Measurements from ENCODE around the gene LMO2.
A peak's percentile ranks its signal among the peaks of the same experiment; 100 is the strongest.

Gene LMO2

DNA sequence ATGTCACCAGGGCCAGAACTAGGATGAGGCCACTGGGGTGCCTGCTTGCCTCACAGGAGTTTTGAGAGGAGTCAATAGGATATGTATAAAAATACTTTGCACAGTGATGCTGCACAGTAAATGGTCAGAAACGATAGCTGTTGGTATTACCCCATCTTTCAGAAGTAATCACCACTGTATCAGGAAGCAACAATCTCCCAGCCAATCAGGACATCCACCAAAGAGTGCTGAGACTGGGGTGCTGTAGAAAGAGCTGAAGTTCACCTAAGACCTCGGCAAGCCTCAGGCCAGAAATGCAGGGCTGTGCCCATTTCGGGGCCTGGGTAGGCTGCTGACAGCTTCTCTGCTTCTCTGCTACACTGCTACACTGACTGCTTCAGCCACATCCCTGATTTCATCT, 17.4 kb downstream of the LMO2 start:
- no peak overlapping the region for H3K27ac ChIP-seq (ENCODE audit: low read depth, low read length)
- no peaks in the 10 kb centered on the region for H3K9me3 ChIP-seq (ENCODE audit: insufficient read depth, low read length)
- H3K9ac ChIP-seq (ENCODE audit: low read length) = no peak overlapping the region
- no peaks in the 10 kb centered on the region for H3K79me2 ChIP-seq (ENCODE audit: insufficient read depth, low read length)
- no peak overlapping the region for H3K4me2 ChIP-seq (ENCODE audit: low read depth, low read length, poor library complexity, severe bottlenecking)
- no peaks in the 10 kb centered on the region for H3K27me3 ChIP-seq (ENCODE audit: low read length)
- TF ChIP-seq, protein P1, sequence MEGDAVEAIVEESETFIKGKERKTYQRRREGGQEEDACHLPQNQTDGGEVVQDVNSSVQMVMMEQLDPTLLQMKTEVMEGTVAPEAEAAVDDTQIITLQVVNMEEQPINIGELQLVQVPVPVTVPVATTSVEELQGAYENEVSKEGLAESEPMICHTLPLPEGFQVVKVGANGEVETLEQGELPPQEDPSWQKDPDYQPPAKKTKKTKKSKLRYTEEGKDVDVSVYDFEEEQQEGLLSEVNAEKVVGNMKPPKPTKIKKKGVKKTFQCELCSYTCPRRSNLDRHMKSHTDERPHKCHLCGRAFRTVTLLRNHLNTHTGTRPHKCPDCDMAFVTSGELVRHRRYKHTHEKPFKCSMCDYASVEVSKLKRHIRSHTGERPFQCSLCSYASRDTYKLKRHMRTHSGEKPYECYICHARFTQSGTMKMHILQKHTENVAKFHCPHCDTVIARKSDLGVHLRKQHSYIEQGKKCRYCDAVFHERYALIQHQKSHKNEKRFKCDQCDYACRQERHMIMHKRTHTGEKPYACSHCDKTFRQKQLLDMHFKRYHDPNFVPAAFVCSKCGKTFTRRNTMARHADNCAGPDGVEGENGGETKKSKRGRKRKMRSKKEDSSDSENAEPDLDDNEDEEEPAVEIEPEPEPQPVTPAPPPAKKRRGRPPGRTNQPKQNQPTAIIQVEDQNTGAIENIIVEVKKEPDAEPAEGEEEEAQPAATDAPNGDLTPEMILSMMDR (IDR thresholded peaks at IDR 0.05; ENCODE audit: insufficient read depth, low read length, poor library complexity, severe bottlenecking) = no peak
- TF ChIP-seq EZH2phosphoT487 (conservative IDR thresholded peaks at IDR 0.05; ENCODE audit: low read length) = no peak
- H3K4me3 ChIP-seq (ENCODE audit: insufficient read depth, low read length, poor library complexity, severe bottlenecking) = no peak overlapping the region
- H4K20me1 ChIP-seq (ENCODE audit: low read depth, low read length) = no peaks in the 10 kb centered on the region
- no peaks in the 10 kb centered on the region for H3K9me2 ChIP-seq (replicated peaks; ENCODE audit: insufficient read depth, low read length)
- no peaks in the 10 kb centered on the region; the same call in 1 of the 2 replicates for H3F3A ChIP-seq (ENCODE audit: insufficient read depth)
- no peak overlapping the region for H2AFZ ChIP-seq (ENCODE audit: low read depth, low read length, severe bottlenecking)
- no peaks in the 10 kb centered on the region for H3K36me3 ChIP-seq (ENCODE audit: low read length)

DNA sequence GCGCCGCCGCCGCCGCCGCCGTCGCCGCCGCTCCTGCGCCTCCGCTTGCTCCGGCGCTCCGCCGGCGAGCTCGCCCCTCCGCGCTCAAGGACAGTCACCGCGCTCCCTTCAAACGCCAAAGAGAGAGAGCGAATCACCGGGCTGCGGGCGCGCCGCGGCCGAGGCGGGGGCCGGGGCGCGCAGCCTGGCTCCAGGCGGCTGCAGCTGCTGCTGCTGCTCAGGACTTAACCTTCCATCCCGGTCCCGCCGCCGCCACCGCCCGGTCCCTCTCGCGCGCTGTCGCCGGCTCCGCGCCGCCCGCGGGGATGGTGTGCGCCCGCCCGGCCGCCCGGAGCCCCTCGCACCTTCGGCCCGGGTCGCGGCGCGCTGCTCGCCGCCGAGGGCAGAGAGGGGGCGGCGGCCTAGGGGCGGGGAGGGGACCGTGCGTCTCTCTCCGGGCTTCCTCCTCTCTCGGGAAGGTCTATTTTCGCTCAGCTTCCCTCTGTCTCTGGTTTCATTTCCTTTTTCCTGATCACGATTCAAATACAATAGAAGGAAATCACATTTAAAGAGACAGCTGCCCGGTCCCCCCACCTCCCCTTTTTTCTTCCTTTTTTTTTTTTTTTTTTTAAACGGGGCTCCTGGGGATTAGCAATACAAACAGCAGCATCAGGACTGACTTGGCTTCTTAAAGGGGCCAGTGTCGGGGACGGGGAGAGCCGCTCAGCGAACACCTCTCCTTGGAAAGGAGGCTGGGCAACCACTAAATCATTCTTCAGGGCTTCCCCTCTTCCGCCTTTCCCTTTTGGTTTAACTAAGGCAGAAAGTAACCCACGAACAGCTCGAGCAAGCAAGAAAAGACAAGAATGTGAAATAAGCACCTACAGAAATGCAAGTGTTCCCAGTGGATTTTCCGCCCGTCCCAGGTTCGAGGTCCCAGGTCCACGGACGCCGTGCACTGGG, 22.1 kb downstream of the LMO2 start:
- no peaks in the 10 kb centered on the region for H3K9me3 ChIP-seq (ENCODE audit: insufficient read depth, low read length)
- H3F3A ChIP-seq (ENCODE audit: insufficient read depth) = peaks cover 7% of the 10 kb centered on the region; the same call in 1 of the 2 replicates
- H3K4me2 ChIP-seq (ENCODE audit: low read depth, low read length, poor library complexity, severe bottlenecking) = peak overlapping the region; percentile 72
- H4K20me1 ChIP-seq (ENCODE audit: low read depth, low read length) = no peaks in the 10 kb centered on the region
- no peak for TF ChIP-seq EZH2phosphoT487 (conservative IDR thresholded peaks at IDR 0.05; ENCODE audit: low read length)
- TF ChIP-seq, protein P1 (IDR thresholded peaks at IDR 0.05; ENCODE audit: insufficient read depth, low read length, poor library complexity, severe bottlenecking) = no peak
- no peaks in the 10 kb centered on the region for H3K36me3 ChIP-seq (ENCODE audit: low read length)
- H3K27me3 ChIP-seq (ENCODE audit: low read length) = no peaks in the 10 kb centered on the region
- peak overlapping the region; percentile 60 for H3K27ac ChIP-seq (ENCODE audit: low read depth, low read length)
- H3K4me3 ChIP-seq (ENCODE audit: insufficient read depth, low read length, poor library complexity, severe bottlenecking) = peak overlapping the region; percentile 66
- H2AFZ ChIP-seq (ENCODE audit: low read depth, low read length, severe bottlenecking) = peak overlapping the region; percentile 48
- peak overlapping the region; percentile 70 for H3K9ac ChIP-seq (ENCODE audit: low read length)
- H3K9me2 ChIP-seq (replicated peaks; ENCODE audit: insufficient read depth, low read length) = no peaks in the 10 kb centered on the region
- peaks cover 37% of the 10 kb centered on the region for H3K79me2 ChIP-seq (ENCODE audit: insufficient read depth, low read length)

DNA sequence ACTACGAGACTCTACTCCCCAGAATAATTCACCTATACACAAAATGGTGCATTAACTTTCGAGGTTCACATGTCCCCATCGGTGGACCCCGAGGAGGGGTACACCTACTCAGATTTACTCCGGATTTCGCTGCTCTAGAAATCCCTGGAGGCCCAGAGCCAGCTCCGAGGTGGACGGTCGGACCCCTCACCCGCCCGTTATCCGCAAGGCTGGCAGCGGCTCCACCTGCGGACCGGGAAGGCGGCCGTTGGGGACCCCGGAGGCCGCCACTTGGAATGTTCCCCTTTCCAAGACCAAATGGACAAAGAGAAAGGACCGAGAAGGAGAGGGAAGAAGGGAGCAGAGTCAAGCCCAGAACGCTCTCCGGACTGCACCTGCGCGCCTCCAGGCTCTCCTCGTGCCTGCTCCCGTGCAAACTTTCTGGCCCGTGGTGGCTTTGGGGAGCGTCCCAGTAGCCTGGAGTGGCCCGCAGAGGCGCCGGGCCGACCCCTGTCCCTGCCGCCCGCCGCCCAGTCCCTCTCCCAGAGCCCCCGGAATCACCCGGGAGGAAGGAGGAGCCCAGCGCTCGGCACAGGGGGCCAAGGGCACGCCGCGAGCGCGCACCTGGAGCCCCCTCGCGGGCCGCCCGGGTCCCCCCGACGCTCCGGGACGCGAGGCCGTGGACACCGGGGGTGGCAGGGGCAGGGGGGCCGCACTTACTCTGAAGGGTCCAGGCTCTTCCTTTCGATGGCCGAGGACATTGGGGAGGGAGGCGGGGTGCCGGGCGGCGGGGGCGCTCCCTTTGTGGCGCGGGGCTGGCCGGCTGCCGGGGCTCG, 23.0 kb downstream of the LMO2 start:
- Histone ChIP-seq H3K9me2 (replicated peaks; ENCODE audit: insufficient read depth, low read length) (no peaks in the 10 kb centered on the region), H3K9ac (ENCODE audit: low read length) (peak overlapping the region; percentile 70), H3K4me2 (ENCODE audit: low read depth, low read length, poor library complexity, severe bottlenecking) (peak overlapping the region; percentile 72), H3K79me2 (ENCODE audit: insufficient read depth, low read length) (peaks cover 37% of the 10 kb centered on the region), H3K4me3 (ENCODE audit: insufficient read depth, low read length, poor library complexity, severe bottlenecking) (peak overlapping the region; percentile 66), H4K20me1 (ENCODE audit: low read depth, low read length) (no peaks in the 10 kb centered on the region), H3K27me3 (ENCODE audit: low read length) (no peaks in the 10 kb centered on the region), H3K27ac (ENCODE audit: low read depth, low read length) (peak overlapping the region; percentile 60), H3F3A (ENCODE audit: insufficient read depth) (peaks cover 7% of the 10 kb centered on the region; the same call in 1 of the 2 replicates), H3K36me3 (ENCODE audit: low read length) (no peaks in the 10 kb centered on the region), H3K9me3 (ENCODE audit: insufficient read depth, low read length) (no peaks in the 10 kb centered on the region), H2AFZ (ENCODE audit: low read depth, low read length, severe bottlenecking) (no peak overlapping the region)
- TF ChIP-seq, protein P1 (IDR thresholded peaks at IDR 0.05; ENCODE audit: insufficient read depth, low read length, poor library complexity, severe bottlenecking) = no peak
- no peak for TF ChIP-seq EZH2phosphoT487 (conservative IDR thresholded peaks at IDR 0.05; ENCODE audit: low read length)
